Left kidney (tissue), 8 donors: ENCODE measurements around the gene ZFAND4. TPM values are rescaled to one million over a fixed set of nuclear protein-coding genes. Genes with fewer than 3 reads are reported as not detected.
"Not testable (repeated sequence)": the region's sequence is repeated elsewhere in the genome, so short reads cannot be mapped to it uniquely, and the experiment has no call there.

Source experiments
- DNase-seq: peaks from one replicate; pipeline ENCODE4 v3.0.0-alpha.2; 2013
- long read RNA-seq, 8 donors: transcript quantifications; one replicate each; lab custom pipeline, GENCODE V29; 2026
- polyA plus RNA-seq: library from polyadenylated mRNA; unstranded; fragments of 120-200 nt; gene quantifications from one replicate; pipeline ENCODE4 v1.2.1, GENCODE V29; 2013; ENCODE audit not compliant: insufficient read length

Gene ZFAND4
- 18.2 TPM for polyA plus RNA-seq
- long read RNA-seq, donor 1: 0 reads
- long read RNA-seq, donor 2: 0 reads
- long read RNA-seq, donor 3, partial matches to known transcripts: 0 of 1 reads
- long read RNA-seq, donor 3, other reads (novel, unspliced or antisense): 0 of 1 reads
- long read RNA-seq, donor 4: 0 reads
- long read RNA-seq, donor 5: 0 reads
- long read RNA-seq, donor 6: 0 reads
- long read RNA-seq, donor 7, partial matches to known transcripts: 0 of 1 reads
- long read RNA-seq, donor 7, other reads (novel, unspliced or antisense): 0 of 1 reads
- long read RNA-seq, donor 8: 0 reads

- peak; percentile 94 for DNase-seq
Observed at GRCh38 chr10:45672181-45673073, at the start of gene ZFAND4. ZFAND4 (minus strand) TSS chr10:45672772; CDS start chr10:45663725, 9,047 bp downstream.

GRCh38 chr10:45721503-45721902 is 48.9 kb upstream of the ZFAND4 start:
- DNase-seq: not testable (repeated sequence)

- not testable (repeated sequence) for DNase-seq
Observed at GRCh38 chr10:45717642-45718041, 45.1 kb upstream of the ZFAND4 start.

- not testable (repeated sequence) for DNase-seq
Observed at GRCh38 chr10:45717053-45717452, 44.5 kb upstream of the ZFAND4 start.

- not testable (repeated sequence) for DNase-seq
Observed at GRCh38 chr10:45711223-45711622, 38.7 kb upstream of the ZFAND4 start.

- DNase-seq: not testable (repeated sequence)
Observed at GRCh38 chr10:45710200-45710796, 37.7 kb upstream of the ZFAND4 start.

GRCh38 chr10:45678467-45678866 is 5.9 kb upstream of the ZFAND4 start:
- DNase-seq: not testable (repeated sequence)

- DNase-seq: no peak
Observed at GRCh38 chr10:45675388-45675787, 2.8 kb upstream of the ZFAND4 start.

GRCh38 chr10:45673074-45673648 is 589 bp upstream of the ZFAND4 start:
- peak; percentile 8 for DNase-seq

- not testable (repeated sequence) for DNase-seq
Observed at GRCh38 chr10:45671300-45671699, 1.3 kb downstream of the ZFAND4 start.

- not testable (repeated sequence) for DNase-seq
Observed at GRCh38 chr10:45669897-45670296, 2.7 kb downstream of the ZFAND4 start.

- no peak for DNase-seq
Observed at GRCh38 chr10:45660876-45661411, 11.6 kb downstream of the ZFAND4 start.

- no peak for DNase-seq
Observed at GRCh38 chr10:45657033-45657926, 15.3 kb downstream of the ZFAND4 start.

GRCh38 chr10:45655219-45655618 is 17.4 kb downstream of the ZFAND4 start:
- DNase-seq: no peak

GRCh38 chr10:45654753-45655141 is 17.8 kb downstream of the ZFAND4 start:
- not testable (repeated sequence) for DNase-seq

GRCh38 chr10:45653454-45653853 is 19.1 kb downstream of the ZFAND4 start:
- no peak for DNase-seq

GRCh38 chr10:45652511-45652910 is 20.1 kb downstream of the ZFAND4 start:
- no peak for DNase-seq

GRCh38 chr10:45649296-45649695 is 23.3 kb downstream of the ZFAND4 start:
- DNase-seq: no peak

GRCh38 chr10:45647118-45647517 is 25.5 kb downstream of the ZFAND4 start:
- DNase-seq: no peak

- DNase-seq: no peak
Observed at GRCh38 chr10:45646384-45647050, 26.1 kb downstream of the ZFAND4 start.
